ENCODE data around the gene C10orf105. TPM values are rescaled to one million over a fixed set of nuclear protein-coding genes. Genes with fewer than 3 reads are reported as not detected.

The C10orf105 gene
- total RNA-seq, 1 experiment from 2014 or later: not detected

- H3K27ac ChIP-seq (ENCODE audit: low read length): no peak overlapping the region
- H3K36me3 ChIP-seq (ENCODE audit: insufficient read depth, low read length): no peaks in the 10 kb centered on the region
- no peak overlapping the region for H3K4me3 ChIP-seq (ENCODE audit: low read length)
- DNase-seq: peak; percentile 66
- no peaks in the 10 kb centered on the region for H3K27me3 ChIP-seq (ENCODE audit: low read length)
- peak overlapping the region; percentile 1 for H3K4me2 ChIP-seq (ENCODE audit: low read depth, low read length, poor library complexity, severe bottlenecking)
- no peaks in the 10 kb centered on the region for H3K9me2 ChIP-seq (replicated peaks; ENCODE audit: insufficient read depth, low read length)
- H3K79me2 ChIP-seq (ENCODE audit: low read length): no peaks in the 10 kb centered on the region
- no peak overlapping the region for H2AFZ ChIP-seq (ENCODE audit: low read length)
- H3K4me1 ChIP-seq (ENCODE audit: low read length): peaks cover 56% of the 10 kb centered on the region
- H3K9me3 ChIP-seq (ENCODE audit: low read length): peaks cover 3% of the 10 kb centered on the region; the same call in 1 of the 2 replicates
- no peaks in the 10 kb centered on the region for H4K20me1 ChIP-seq (ENCODE audit: insufficient read depth, low read depth, low read length)
- H3K9ac ChIP-seq (ENCODE audit: low read length): no peak overlapping the region; the same call in 1 of the 2 replicates
These were observed 28.3 kb upstream of the C10orf105 start for GRCh38 chr10:71747551-71748523.

- H3K4me1 ChIP-seq (ENCODE audit: low read length): peaks cover 49% of the 10 kb centered on the region
- no peaks in the 10 kb centered on the region for H3K9me2 ChIP-seq (replicated peaks; ENCODE audit: insufficient read depth, low read length)
- H4K20me1 ChIP-seq (ENCODE audit: insufficient read depth, low read depth, low read length): no peaks in the 10 kb centered on the region
- 0 out of 2 replicates have a peak, but pooled peaks cover 3% of the 10 kb centered on the region for H3K27me3 ChIP-seq (ENCODE audit: low read length)
- peaks cover 3% of the 10 kb centered on the region; the same call in 1 of the 2 replicates for H3K9me3 ChIP-seq (ENCODE audit: low read length)
- no peaks in the 10 kb centered on the region for H3K79me2 ChIP-seq (ENCODE audit: low read length)
- H3K4me2 ChIP-seq (ENCODE audit: low read depth, low read length, poor library complexity, severe bottlenecking): no peak overlapping the region
- H2AFZ ChIP-seq (ENCODE audit: low read length): no peak overlapping the region
- H3K9ac ChIP-seq (ENCODE audit: low read length): no peak overlapping the region
- no peaks in the 10 kb centered on the region for H3K36me3 ChIP-seq (ENCODE audit: insufficient read depth, low read length)
- no peak overlapping the region for H3K4me3 ChIP-seq (ENCODE audit: low read length)
- H3K27ac ChIP-seq (ENCODE audit: low read length): no peak overlapping the region
- DNase-seq: no peak
These were observed 27.5 kb upstream of the C10orf105 start for GRCh38 chr10:71747039-71747531.

- no peak overlapping the region for H2AFZ ChIP-seq (ENCODE audit: low read length)
- no peak overlapping the region for H3K4me3 ChIP-seq (ENCODE audit: low read length)
- H3K27ac ChIP-seq (ENCODE audit: low read length): no peak overlapping the region
- peak; percentile 74 for DNase-seq
- no peaks in the 10 kb centered on the region for H3K36me3 ChIP-seq (ENCODE audit: insufficient read depth, low read length)
- 0 out of 2 replicates have a peak, but pooled peaks cover 3% of the 10 kb centered on the region for H3K27me3 ChIP-seq (ENCODE audit: low read length)
- no peaks in the 10 kb centered on the region for H3K9me2 ChIP-seq (replicated peaks; ENCODE audit: insufficient read depth, low read length)
- no peaks in the 10 kb centered on the region for H4K20me1 ChIP-seq (ENCODE audit: insufficient read depth, low read depth, low read length)
- H3K79me2 ChIP-seq (ENCODE audit: low read length): no peaks in the 10 kb centered on the region
- peaks cover 48% of the 10 kb centered on the region for H3K4me1 ChIP-seq (ENCODE audit: low read length)
- H3K9me3 ChIP-seq (ENCODE audit: low read length): peaks cover 3% of the 10 kb centered on the region; the same call in 1 of the 2 replicates
- no peak overlapping the region for H3K9ac ChIP-seq (ENCODE audit: low read length)
- H3K4me2 ChIP-seq (ENCODE audit: low read depth, low read length, poor library complexity, severe bottlenecking): no peak overlapping the region
These were observed 26.9 kb upstream of the C10orf105 start for GRCh38 chr10:71746344-71747037.

- Histone ChIP-seq H3K9me3 (ENCODE audit: low read length) (peaks cover 3% of the 10 kb centered on the region; the same call in 1 of the 2 replicates), H3K4me1 (ENCODE audit: low read length) (peaks cover 45% of the 10 kb centered on the region), H3K27ac (ENCODE audit: low read length) (no peak overlapping the region), H3K4me3 (ENCODE audit: low read length) (no peak overlapping the region), H3K9ac (ENCODE audit: low read length) (no peak overlapping the region), H3K9me2 (replicated peaks; ENCODE audit: insufficient read depth, low read length) (no peaks in the 10 kb centered on the region), H3K27me3 (ENCODE audit: low read length) (0 out of 2 replicates have a peak, but pooled peaks cover 3% of the 10 kb centered on the region), H4K20me1 (ENCODE audit: insufficient read depth, low read depth, low read length) (no peaks in the 10 kb centered on the region), H3K79me2 (ENCODE audit: low read length) (no peaks in the 10 kb centered on the region), H2AFZ (ENCODE audit: low read length) (no peak overlapping the region), H3K4me2 (ENCODE audit: low read depth, low read length, poor library complexity, severe bottlenecking) (no peak overlapping the region), H3K36me3 (ENCODE audit: insufficient read depth, low read length) (no peaks in the 10 kb centered on the region)
- DNase-seq: no peak
These were observed 26.2 kb upstream of the C10orf105 start for GRCh38 chr10:71745664-71746250.

- Histone ChIP-seq H2AFZ (ENCODE audit: low read length) (no peak overlapping the region), H3K9ac (ENCODE audit: low read length) (no peak overlapping the region), H3K4me2 (ENCODE audit: low read depth, low read length, poor library complexity, severe bottlenecking) (no peak overlapping the region), H3K9me2 (replicated peaks; ENCODE audit: insufficient read depth, low read length) (no peaks in the 10 kb centered on the region), H4K20me1 (ENCODE audit: insufficient read depth, low read depth, low read length) (no peaks in the 10 kb centered on the region), H3K9me3 (ENCODE audit: low read length) (peaks cover 3% of the 10 kb centered on the region; the same call in 1 of the 2 replicates), H3K79me2 (ENCODE audit: low read length) (no peaks in the 10 kb centered on the region), H3K27ac (ENCODE audit: low read length) (no peak overlapping the region), H3K36me3 (ENCODE audit: insufficient read depth, low read length) (no peaks in the 10 kb centered on the region), H3K4me3 (ENCODE audit: low read length) (no peak overlapping the region), H3K27me3 (ENCODE audit: low read length) (0 out of 2 replicates have a peak, but pooled peaks cover 3% of the 10 kb centered on the region), H3K4me1 (ENCODE audit: low read length) (peaks cover 38% of the 10 kb centered on the region)
- DNase-seq: no peak
These were observed 25.5 kb upstream of the C10orf105 start for GRCh38 chr10:71744897-71745663.

- no peak for DNase-seq
- H3K27ac ChIP-seq (ENCODE audit: low read length): no peak overlapping the region
- H3K9me2 ChIP-seq (replicated peaks; ENCODE audit: insufficient read depth, low read length): no peaks in the 10 kb centered on the region
- peaks cover 3% of the 10 kb centered on the region; the same call in 1 of the 2 replicates for H3K9me3 ChIP-seq (ENCODE audit: low read length)
- H3K27me3 ChIP-seq (ENCODE audit: low read length): 0 out of 2 replicates have a peak, but pooled peaks cover 3% of the 10 kb centered on the region
- H3K4me3 ChIP-seq (ENCODE audit: low read length): no peak overlapping the region
- H2AFZ ChIP-seq (ENCODE audit: low read length): no peak overlapping the region
- H3K79me2 ChIP-seq (ENCODE audit: low read length): no peaks in the 10 kb centered on the region
- H3K4me2 ChIP-seq (ENCODE audit: low read depth, low read length, poor library complexity, severe bottlenecking): no peak overlapping the region
- H3K4me1 ChIP-seq (ENCODE audit: low read length): peaks cover 31% of the 10 kb centered on the region
- no peak overlapping the region for H3K9ac ChIP-seq (ENCODE audit: low read length)
- peaks cover 2% of the 10 kb centered on the region; the same call in 1 of the 2 replicates for H4K20me1 ChIP-seq (ENCODE audit: insufficient read depth, low read depth, low read length)
- no peaks in the 10 kb centered on the region for H3K36me3 ChIP-seq (ENCODE audit: insufficient read depth, low read length)
These were observed 24.3 kb upstream of the C10orf105 start for GRCh38 chr10:71743866-71744265.

GRCh38 chr10:71743089-71743838 lies 23.7 kb upstream of the C10orf105 start:
- Histone ChIP-seq H3K9me2 (replicated peaks; ENCODE audit: insufficient read depth, low read length) (no peaks in the 10 kb centered on the region), H3K4me3 (ENCODE audit: low read length) (no peak overlapping the region), H3K4me1 (ENCODE audit: low read length) (peaks cover 25% of the 10 kb centered on the region), H3K9ac (ENCODE audit: low read length) (no peak overlapping the region), H3K27ac (ENCODE audit: low read length) (no peak overlapping the region), H4K20me1 (ENCODE audit: insufficient read depth, low read depth, low read length) (peaks cover 5% of the 10 kb centered on the region; the same call in 1 of the 2 replicates), H2AFZ (ENCODE audit: low read length) (no peak overlapping the region), H3K36me3 (ENCODE audit: insufficient read depth, low read length) (no peaks in the 10 kb centered on the region), H3K79me2 (ENCODE audit: low read length) (no peaks in the 10 kb centered on the region), H3K27me3 (ENCODE audit: low read length) (0 out of 2 replicates have a peak, but pooled peaks cover 3% of the 10 kb centered on the region), H3K9me3 (ENCODE audit: low read length) (peaks cover 3% of the 10 kb centered on the region; the same call in 1 of the 2 replicates), H3K4me2 (ENCODE audit: low read depth, low read length, poor library complexity, severe bottlenecking) (no peak overlapping the region)
- DNase-seq: no peak
